AML-193 (cell line): ENCODE measurements around the gene HIF3A.

Experiments used
- DNase-seq, 2 experiments: peaks; one replicate each; lab custom pipeline; 2025; lab: John Stamatoyannopoulos, UW

Gene HIF3A

GRCh38 chr19:46383846-46384245 is 87.0 kb downstream of the HIF3A start:
- no peak for DNase-seq

DNA sequence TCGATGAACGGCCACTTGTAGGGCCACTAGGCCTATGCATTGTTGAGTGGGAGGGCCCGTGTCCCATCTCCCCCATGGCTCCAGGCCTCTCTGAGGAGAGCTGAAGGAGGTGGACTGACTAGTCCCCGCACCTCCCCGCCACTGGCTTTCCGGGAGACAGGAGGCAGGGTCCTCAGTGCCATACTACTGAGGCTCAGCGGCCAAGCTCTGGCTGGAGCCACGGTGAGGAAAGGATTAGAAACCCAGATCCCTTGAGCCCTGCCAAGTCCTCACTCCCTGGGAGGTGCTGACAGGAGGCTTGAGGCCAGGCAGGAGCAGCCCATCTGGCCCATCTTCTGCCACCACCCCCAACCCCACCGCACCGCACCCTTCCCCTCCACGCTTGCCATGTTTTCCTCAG is 87.6 kb downstream of the HIF3A start:
- DNase-seq: no peak

GRCh38 chr19:46385636-46386035 is 88.8 kb downstream of the HIF3A start:
- no peak for DNase-seq

GRCh38 chr19:46386151-46386550 is 89.3 kb downstream of the HIF3A start:
- DNase-seq: no peak

GRCh38 chr19:46386996-46387712 is 90.3 kb downstream of the HIF3A start:
- DNase-seq: no peak

- no peak for DNase-seq
Observed at GRCh38 chr19:46387713-46388130, 90.9 kb downstream of the HIF3A start.

DNA sequence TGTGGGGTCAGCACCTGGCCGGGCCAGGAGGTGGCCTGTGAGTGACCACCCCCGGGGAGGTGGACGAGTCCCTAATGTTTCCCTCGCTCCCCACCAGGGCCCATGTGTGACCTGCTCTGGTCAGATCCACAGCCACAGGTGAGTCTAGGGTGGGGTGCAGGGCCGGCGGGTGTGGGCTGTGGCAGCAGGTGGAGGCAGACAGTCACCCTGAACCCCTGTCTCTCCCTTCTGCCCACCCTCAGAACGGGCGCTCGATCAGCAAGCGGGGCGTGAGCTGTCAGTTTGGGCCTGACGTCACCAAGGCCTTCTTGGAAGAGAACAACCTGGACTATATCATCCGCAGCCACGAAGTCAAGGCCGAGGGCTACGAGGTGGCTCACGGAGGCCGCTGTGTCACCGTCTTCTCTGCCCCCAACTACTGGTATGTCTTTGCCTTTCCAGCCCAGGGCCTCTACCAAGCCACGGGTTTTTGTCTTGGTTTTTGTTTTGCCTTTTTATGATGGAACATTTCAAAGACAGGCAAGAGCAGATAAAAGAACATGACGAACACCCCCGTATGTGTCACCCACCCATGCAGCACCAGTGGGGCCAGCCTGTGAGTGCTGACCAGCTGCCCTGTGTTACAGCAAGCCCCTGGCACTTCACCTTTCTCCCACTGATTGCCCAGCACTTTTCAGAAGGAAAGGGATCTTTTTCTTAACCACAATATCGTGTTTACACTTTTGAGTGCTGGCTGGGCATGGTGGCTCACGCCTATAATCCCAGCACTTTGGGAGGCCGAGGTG is 91.7 kb downstream of the HIF3A start:
- DNase-seq: no peak

DNA sequence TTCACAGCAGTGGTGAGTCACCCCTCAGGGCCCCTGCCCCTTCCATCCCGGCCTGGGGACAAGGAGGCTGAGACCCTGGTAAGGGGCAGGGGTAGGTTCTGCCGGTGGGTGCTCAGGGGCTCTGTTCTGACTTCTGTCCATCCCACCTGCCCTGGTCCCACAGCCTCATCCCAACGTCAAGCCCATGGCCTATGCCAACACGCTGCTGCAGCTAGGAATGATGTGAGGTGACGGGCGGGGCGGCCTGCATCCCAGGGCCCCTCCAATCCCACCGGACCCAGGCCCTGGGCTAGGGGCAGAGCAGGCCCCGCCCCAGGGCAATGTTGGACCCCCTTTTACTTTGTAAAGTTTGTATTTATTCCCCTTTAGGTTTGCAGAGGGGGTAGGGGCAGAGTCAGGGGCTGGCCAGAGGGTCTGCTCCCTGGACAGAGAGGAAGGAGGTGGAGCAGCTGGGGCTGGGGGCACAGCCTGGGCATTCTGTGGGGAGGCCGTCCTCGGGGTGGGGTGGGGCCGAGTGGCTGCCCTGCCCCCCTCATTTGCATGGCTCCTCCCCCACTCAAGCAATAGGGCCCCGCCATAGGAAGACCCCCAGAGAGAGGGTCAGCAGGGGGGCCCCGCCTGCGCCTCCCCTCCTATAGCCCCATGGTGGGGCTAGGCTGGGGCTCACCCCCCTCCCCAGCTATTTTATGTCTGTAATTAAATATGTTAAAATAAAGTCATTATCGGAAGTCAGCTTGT is 93.4 kb downstream of the HIF3A start:
- no peak for DNase-seq

GRCh38 chr19:46390866-46391265 is 94.0 kb downstream of the HIF3A start:
- no peak for DNase-seq

DNA sequence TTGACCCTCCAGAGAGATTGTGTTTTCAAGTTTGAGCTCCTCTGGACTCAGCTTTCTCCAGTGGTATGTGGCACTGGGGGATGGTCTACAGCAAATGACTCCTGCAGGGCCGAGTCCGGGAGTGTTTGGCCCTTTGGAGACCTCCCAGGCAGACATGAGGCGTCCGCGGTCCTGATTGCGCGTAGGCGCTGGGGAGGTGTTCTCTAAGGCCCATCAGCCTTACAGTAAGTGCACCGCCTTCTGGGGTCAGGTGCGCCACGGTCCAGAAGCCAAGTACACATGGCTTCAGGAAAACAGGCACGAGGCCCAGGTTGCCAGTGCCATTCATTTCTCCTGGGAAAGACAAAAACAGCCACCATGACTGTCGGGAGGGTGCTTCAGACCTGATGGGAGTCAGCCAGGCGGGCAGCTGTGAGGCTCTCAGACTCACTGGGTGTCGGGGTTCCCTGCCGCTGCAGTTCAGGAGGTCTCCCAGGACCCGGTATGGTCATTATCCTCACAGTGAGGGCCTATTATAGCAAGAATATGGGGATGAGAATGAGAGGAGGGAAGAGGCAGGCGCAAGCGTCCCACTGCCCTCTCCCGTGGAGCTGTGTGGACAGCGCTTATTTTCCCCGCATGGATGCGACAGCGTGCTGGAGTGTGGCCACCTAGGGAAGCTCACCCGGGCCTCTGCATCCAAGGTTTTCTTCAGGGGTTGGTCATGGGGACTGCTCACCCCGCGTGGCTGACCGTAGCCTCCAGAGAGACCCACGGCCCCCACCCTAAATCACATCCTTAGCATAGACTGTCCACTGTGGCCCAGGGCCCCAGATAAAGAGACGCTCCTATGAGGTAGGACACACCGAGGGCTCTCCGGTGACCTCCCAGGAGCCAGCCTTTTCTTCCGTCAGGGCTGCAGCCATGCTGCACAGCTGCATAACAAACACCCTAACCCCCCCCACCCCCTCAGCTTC is 94.7 kb downstream of the HIF3A start:
- DNase-seq: no peak

- no peak for DNase-seq
Observed at GRCh38 chr19:46392252-46392801, 95.5 kb downstream of the HIF3A start.

DNA sequence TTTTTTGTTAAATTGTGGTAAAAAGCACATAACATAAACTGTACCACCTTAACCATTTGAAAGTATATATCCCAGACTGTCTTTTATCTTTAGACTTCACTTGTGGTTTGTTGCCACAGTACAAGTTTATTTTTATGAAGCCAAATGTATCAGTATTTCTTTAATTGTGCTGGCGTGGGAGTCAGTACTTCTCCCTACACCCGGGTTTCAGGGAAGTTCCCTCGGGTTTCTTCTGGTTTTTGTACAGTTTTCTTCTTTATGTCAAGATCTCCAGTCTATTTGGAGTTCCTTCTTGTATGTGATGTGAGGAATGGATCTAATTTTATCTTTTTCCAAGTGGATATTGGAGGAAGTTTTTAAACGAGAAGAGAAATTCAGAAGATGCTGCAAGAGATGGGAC is 96.0 kb downstream of the HIF3A start:
- DNase-seq: no peak
